ENCODE results near the gene CCDC38.
"Not testable (repeated sequence)": the region's sequence is repeated elsewhere in the genome, so short reads cannot be mapped to it uniquely, and the experiment has no call there.

CCDC38 gene

GRCh38 chr12:95972832-95973456 lies 30.5 kb upstream of the CCDC38 start:
- intact Hi-C loops (cut with DNase I; ENCODE audit: low total_unique reads): no loop called here
- H3K9me3 ChIP-seq: no peaks in the 10 kb centered on the region
- no peak for DNase-seq
- H3K27me3 ChIP-seq: no peaks in the 10 kb centered on the region
- no peak overlapping the region for H3K4me3 ChIP-seq
- no peaks in the 10 kb centered on the region for H3K4me1 ChIP-seq
- no peak for TF ChIP-seq CTCF (IDR thresholded peaks at IDR 0.05)
- H3K36me3 ChIP-seq: no peaks in the 10 kb centered on the region
- no peak overlapping the region for H3K27ac ChIP-seq

- Histone ChIP-seq H3K4me1 (no peaks in the 10 kb centered on the region), H3K27me3 (no peaks in the 10 kb centered on the region), H3K36me3 (no peaks in the 10 kb centered on the region), H3K27ac (no peak overlapping the region), H3K4me3 (no peak overlapping the region), H3K9me3 (no peaks in the 10 kb centered on the region)
- no peak for TF ChIP-seq CTCF (IDR thresholded peaks at IDR 0.05)
- no peak for DNase-seq
- intact Hi-C loops (cut with DNase I; ENCODE audit: low total_unique reads): no loop called here
Measured at GRCh38 chr12:95970905-95971304, 28.5 kb upstream of the CCDC38 start.

GRCh38 chr12:95969116-95969515 lies 26.7 kb upstream of the CCDC38 start:
- H3K4me3 ChIP-seq; intact Hi-C loops (cut with DNase I; ENCODE audit: low total_unique reads); H3K9me3 ChIP-seq; DNase-seq; H3K27ac ChIP-seq; H3K27me3 ChIP-seq; H3K36me3 ChIP-seq; H3K4me1 ChIP-seq: not testable (repeated sequence)

GRCh38 chr12:95967301-95967700 lies 24.9 kb upstream of the CCDC38 start:
- H3K9me3 ChIP-seq: no peaks in the 10 kb centered on the region
- DNase-seq: no peak
- no peaks in the 10 kb centered on the region for H3K4me1 ChIP-seq
- H3K27me3 ChIP-seq: no peaks in the 10 kb centered on the region
- intact Hi-C loops (cut with DNase I; ENCODE audit: low total_unique reads): no loop called here
- TF ChIP-seq CTCF (IDR thresholded peaks at IDR 0.05): no peak
- H3K36me3 ChIP-seq: no peaks in the 10 kb centered on the region
- no peak overlapping the region for H3K27ac ChIP-seq
- no peak overlapping the region for H3K4me3 ChIP-seq

- no peak overlapping the region for H3K27ac ChIP-seq
- no peak for TF ChIP-seq CTCF (IDR thresholded peaks at IDR 0.05)
- no peak overlapping the region for H3K4me3 ChIP-seq
- H3K4me1 ChIP-seq: no peaks in the 10 kb centered on the region
- no peaks in the 10 kb centered on the region for H3K27me3 ChIP-seq
- intact Hi-C loops (cut with DNase I; ENCODE audit: low total_unique reads): no loop called here
- H3K9me3 ChIP-seq: no peaks in the 10 kb centered on the region
- DNase-seq: no peak
- no peaks in the 10 kb centered on the region for H3K36me3 ChIP-seq
Measured at GRCh38 chr12:95966287-95966870, 24.0 kb upstream of the CCDC38 start.

GRCh38 chr12:95963096-95963495 lies 20.7 kb upstream of the CCDC38 start:
- intact Hi-C loops (cut with DNase I; ENCODE audit: low total_unique reads): no loop called here
- Histone ChIP-seq H3K27ac (no peak overlapping the region), H3K36me3 (no peaks in the 10 kb centered on the region), H3K4me1 (no peaks in the 10 kb centered on the region), H3K4me3 (no peak overlapping the region), H3K9me3 (no peaks in the 10 kb centered on the region), H3K27me3 (no peaks in the 10 kb centered on the region)
- no peak for DNase-seq
- TF ChIP-seq CTCF (IDR thresholded peaks at IDR 0.05): no peak
